PC-3 (cell line): ENCODE results near the gene ZFP62. TPM values are rescaled to one million over a fixed set of nuclear protein-coding genes. Genes with fewer than 3 reads are reported as not detected.

Experiments used
- ATAC-seq: fragments of 200-7000 bp; cut with Tn5 transposase; 2 replicates; pipeline ENCODE4 v1.9.1; 2020; ENCODE audit warnings: mild to moderate bottlenecking, moderate library complexity
- BruUV-seq: library from RNA; stranded (reverse); fragments of 400-500 nt; replicated peaks from 2 replicates; lab custom pipeline; 2021; lab: Mats Ljungman, UMichigan
- CTCF ChIA-PET: fragments of 300-600 bp; sonication (Branson Sonifier 250); formaldehyde crosslinking; loops from one replicate; lab custom pipeline; 2022; ENCODE audit warnings: antibody characterized with exemption; lab: Charles Lee
- POLR2A ChIA-PET: fragments of 300-600 bp; sonication (Branson Sonifier 250); formaldehyde crosslinking; loops from one replicate; lab custom pipeline; 2022; ENCODE audit warnings: antibody characterized with exemption; ENCODE audit not compliant: unreplicated experiment; lab: Charles Lee
- DNase-seq: peaks from one replicate; pipeline ENCODE4 v3.0.0-alpha.2; 2015
- H2AFZ ChIP-seq: fragments of 300-600 bp; sonication (generic); 2 replicates; pipeline ENCODE4 v1.6.0; 2016; ENCODE audit warnings: antibody characterized with exemption, low read length
- H3F3A ChIP-seq: fragments of 300-600 bp; sonication (generic); one replicate; pipeline ENCODE4 v1.6.0; 2017; ENCODE audit warnings: antibody characterized with exemption, low read length, control low read depth, mild to moderate bottlenecking; ENCODE audit not compliant: unreplicated experiment
- H3K27ac ChIP-seq: fragments of 300-600 bp; sonication (generic); 2 replicates; pipeline ENCODE4 v1.5.1; 2016; ENCODE audit warnings: mild to moderate bottlenecking, low read length
- H3K27me3 ChIP-seq: fragments of 300-600 bp; sonication (generic); 2 replicates; pipeline ENCODE4 v1.6.1; 2016; ENCODE audit warnings: low read length, mixed read lengths
- H3K36me3 ChIP-seq: fragments of 300-600 bp; sonication (generic); 2 replicates; pipeline ENCODE4 v1.6.1; 2016; ENCODE audit warnings: low read depth, mixed run types, low read length, mixed read lengths
- H3K4me1 ChIP-seq: fragments of 300-600 bp; sonication (generic); 2 replicates; pipeline ENCODE4 v1.5.1; 2016; ENCODE audit warnings: low read length; ENCODE audit not compliant: insufficient read depth
- H3K4me2 ChIP-seq: fragments of 300-600 bp; sonication (generic); 2 replicates; pipeline ENCODE4 v1.6.0; 2016; ENCODE audit warnings: low read length
- H3K4me3 ChIP-seq: fragments of 300-600 bp; sonication (generic); 2 replicates; pipeline ENCODE4 v1.5.1; 2016; ENCODE audit warnings: mild to moderate bottlenecking, low read length, mixed read lengths
- H3K79me2 ChIP-seq: fragments of 300-600 bp; sonication (generic); 2 replicates; pipeline ENCODE4 v1.6.1; 2017; ENCODE audit warnings: low read length, mixed read lengths
- H3K9ac ChIP-seq: fragments of 300-600 bp; sonication (generic); 2 replicates; pipeline ENCODE4 v1.6.0; 2016; ENCODE audit warnings: mild to moderate bottlenecking, low read length
- H3K9me2 ChIP-seq: fragments of 300-600 bp; sonication (generic); replicated peaks from 2 replicates; pipeline ENCODE4 v1.6.1; 2016; ENCODE audit warnings: mixed run types, low read length, mixed read lengths
- H3K9me3 ChIP-seq: fragments of 300-600 bp; sonication (generic); 2 replicates; pipeline ENCODE4 v1.6.1; 2016; ENCODE audit warnings: low read length, mixed read lengths
- H4K20me1 ChIP-seq: fragments of 300-600 bp; sonication (generic); 2 replicates; pipeline ENCODE4 v1.6.1; 2016; ENCODE audit warnings: low read length, mixed read lengths
- CTCF ChIP-seq: fragments of 300-600 bp; sonication (generic); conservative IDR thresholded peaks from 2 replicates; pipeline ENCODE4 v1.5.1; 2017; ENCODE audit warnings: antibody characterized with exemption, low read depth, mild to moderate bottlenecking, low read length
- EZH2 ChIP-seq: fragments of 300-600 bp; sonication (generic); IDR thresholded peaks from one replicate; pipeline ENCODE4 v1.6.1; 2017; ENCODE audit warnings: antibody characterized with exemption, mild to moderate bottlenecking, low read length; ENCODE audit not compliant: unreplicated experiment
- EZH2phosphoT487 ChIP-seq: fragments of 300-600 bp; sonication (generic); IDR thresholded peaks from 2 replicates; pipeline ENCODE4 v1.6.1; 2018; ENCODE audit warnings: mild to moderate bottlenecking, antibody characterized with exemption, low read length, borderline replicate concordance
- intact Hi-C: fragments of 100-400 bp; cut with micrococcal nuclease; formaldehyde crosslinking; loops from 2 replicates; pipeline ENCODE4 v1.9.0; 2023
- total RNA-seq: library from RNA; depleted of rRNA; stranded (reverse); fragments of >200 nt; gene quantifications from 2 replicates; pipeline ENCODE4 v1.2.3, GENCODE V29; 2014

Gene ZFP62
- total RNA-seq, 1 experiment from 2014 or later: 24.3 TPM

- Histone ChIP-seq H4K20me1 (no peaks in the 10 kb centered on the region), H3K79me2 (no peaks in the 10 kb centered on the region), H3K9me3 (no peaks in the 10 kb centered on the region), H3K4me2 (no peak overlapping the region), H3K27me3 (no peaks in the 10 kb centered on the region), H3K4me3 (no peak overlapping the region), H3K27ac (no peak overlapping the region), H2AFZ (no peak overlapping the region), H3K36me3 (no peaks in the 10 kb centered on the region), H3K9ac (no peak overlapping the region), H3K4me1 (peaks cover 7% of the 10 kb centered on the region), H3F3A (no peaks in the 10 kb centered on the region), H3K9me2 (no peaks in the 10 kb centered on the region)
- ATAC-seq (no peak), DNase-seq (no peak)
- intact Hi-C loops: no loop called here
- BruUV-seq: no TSS peak
- ChIA-PET POLR2A (no interaction called here), CTCF (no interaction called here)
- TF ChIP-seq EZH2phosphoT487: no peak
- TF ChIP-seq CTCF: no peak
- no peak for TF ChIP-seq EZH2
Observed at GRCh38 chr5:180820788-180821321, 40.2 kb downstream of the ZFP62 start.

DNA sequence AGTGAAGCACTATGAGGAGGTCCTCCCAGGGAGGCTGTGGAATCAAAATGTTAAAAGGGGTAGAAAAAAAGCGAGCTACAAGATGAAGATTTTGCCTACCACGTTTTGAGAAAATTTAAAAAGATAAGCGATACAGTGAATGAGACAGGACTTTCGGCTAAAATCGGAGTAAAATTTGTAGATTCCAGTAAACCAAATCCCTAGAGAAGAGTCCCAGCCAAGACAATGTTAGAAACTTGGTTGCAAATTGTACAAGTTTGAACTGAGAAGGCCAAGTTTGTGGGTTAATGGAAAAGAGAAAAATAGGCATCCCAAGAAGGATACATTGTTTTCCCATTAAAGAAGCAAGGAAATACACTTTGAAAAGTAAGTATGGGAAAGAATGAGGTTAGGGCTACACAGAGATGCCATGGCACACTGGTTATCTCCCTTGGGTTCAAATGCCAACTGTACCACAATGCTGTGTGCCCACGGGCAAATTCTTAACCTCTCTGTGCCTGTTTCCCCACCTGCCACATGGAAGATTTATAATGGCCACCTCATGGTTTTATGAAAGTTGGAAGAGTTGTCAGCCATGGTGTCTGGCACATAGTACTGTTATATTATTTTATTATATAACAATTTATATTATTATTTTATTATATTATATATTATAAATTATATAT, 42.3 kb downstream of the ZFP62 start:
- H3K27me3 ChIP-seq: no peaks in the 10 kb centered on the region
- H3K9me3 ChIP-seq: no peaks in the 10 kb centered on the region
- DNase-seq (no peak), ATAC-seq (no peak)
- TF ChIP-seq CTCF: no peak
- TF ChIP-seq EZH2: no peak
- H2AFZ ChIP-seq: no peak overlapping the region
- no TSS peak for BruUV-seq
- ChIA-PET CTCF (no interaction called here), POLR2A (no interaction called here)
- H3K9ac ChIP-seq: no peak overlapping the region
- H3K4me1 ChIP-seq: no peaks in the 10 kb centered on the region
- no peak overlapping the region for H3K27ac ChIP-seq
- H3F3A ChIP-seq: no peaks in the 10 kb centered on the region
- intact Hi-C loops: no loop called here
- no peak overlapping the region for H3K4me2 ChIP-seq
- no peaks in the 10 kb centered on the region for H3K79me2 ChIP-seq
- no peaks in the 10 kb centered on the region for H4K20me1 ChIP-seq
- H3K4me3 ChIP-seq: no peak overlapping the region
- no peaks in the 10 kb centered on the region for H3K36me3 ChIP-seq
- H3K9me2 ChIP-seq: no peaks in the 10 kb centered on the region
